OCI-LY3 (cell line): ENCODE results near the gene TRIP4.

Experiments
- CTCF ChIP-seq: fragments of 200-600, 300-600 bp; sonication (generic); IDR thresholded peaks from 2 replicates; pipeline ENCODE4 v1.5.1; 2014; ENCODE audit warnings: antibody characterized with exemption, low read length, low read depth
- EZH2phosphoT487 ChIP-seq: fragments of 200-600 bp; shearing (Covaris generic); IDR thresholded peaks from 2 replicates; pipeline ENCODE4 v1.6.1; 2018; ENCODE audit warnings: antibody characterized with exemption, mixed run types, low read depth

GRCh38 chr15:64443747-64444621 lies 56.3 kb downstream of the TRIP4 start:
- TF ChIP-seq CTCF (no peak), EZH2phosphoT487 (no peak)
